HepG2 (cell line): Measurements from ENCODE around the gene PLSCR3. TPM values are rescaled to one million over a fixed set of nuclear protein-coding genes. Genes with fewer than 3 reads are reported as not detected.

Source experiments
- ATF3 ChIP-seq: sonication (generic); formaldehyde crosslinking; IDR thresholded peaks from 2 replicates; pipeline ENCODE4 v1.4.0; 2020; ENCODE audit warnings: missing genetic modification reagents
- ETV6 ChIP-seq: sonication (generic); formaldehyde crosslinking; conservative IDR thresholded peaks from 2 replicates; pipeline ENCODE4 v1.4.0; 2020; ENCODE audit warnings: missing genetic modification reagents
- HDAC2 ChIP-seq: sonication (generic); formaldehyde crosslinking; IDR thresholded peaks from 2 replicates; pipeline ENCODE4 v1.4.0; 2020; ENCODE audit warnings: missing genetic modification reagents
- IRF9 ChIP-seq: sonication (generic); formaldehyde crosslinking; IDR thresholded peaks from 2 replicates; pipeline ENCODE4 v1.8.0; 2022; ENCODE audit warnings: missing genetic modification reagents, mild to moderate bottlenecking, borderline replicate concordance
- KDM2A ChIP-seq: sonication (generic); formaldehyde crosslinking; IDR thresholded peaks from 2 replicates; pipeline ENCODE4 v1.4.0; 2020; ENCODE audit warnings: low read depth, missing genetic modification reagents, borderline replicate concordance
- KLF11 ChIP-seq: IDR thresholded peaks from 2 replicates; pipeline ENCODE4 v1.6.1; 2016; ENCODE audit warnings: missing compliant biosample characterization
- MAX ChIP-seq: IDR thresholded peaks from 2 replicates; pipeline ENCODE4 v1.6.1; 2012; ENCODE audit warnings: inconsistent platforms
- NCOA2 ChIP-seq: sonication (generic); formaldehyde crosslinking; IDR thresholded peaks from 2 replicates; pipeline ENCODE4 v1.8.0; 2022; ENCODE audit warnings: inconsistent platforms
- POLR2AphosphoS2 ChIP-seq: IDR thresholded peaks from 2 replicates; pipeline ENCODE4 v1.6.1; 2011; ENCODE audit warnings: low read depth, low read length, improper control_type of control experiment
- PRMT3 ChIP-seq: sonication (generic); formaldehyde crosslinking; IDR thresholded peaks from 2 replicates; pipeline ENCODE4 v1.8.1; 2022; ENCODE audit warnings: low read depth, mild to moderate bottlenecking, moderate library complexity, missing genetic modification reagents, borderline replicate concordance
- SCMH1 ChIP-seq: sonication (generic); formaldehyde crosslinking; IDR thresholded peaks from 2 replicates; pipeline ENCODE4 v1.9.0; 2021; ENCODE audit warnings: missing genetic modification reagents, mild to moderate bottlenecking, borderline replicate concordance
- SKI ChIP-seq: fragments of 450-650 bp; IDR thresholded peaks from one replicate; pipeline ENCODE4 v1.6.1; 2018; ENCODE audit warnings: mild to moderate bottlenecking; ENCODE audit not compliant: partially characterized antibody
- TBP ChIP-seq: sonication (generic); formaldehyde crosslinking; IDR thresholded peaks from 2 replicates; pipeline ENCODE4 v1.5.0; 2020; ENCODE audit warnings: missing genetic modification reagents
- ZFP36L2 ChIP-seq: sonication (generic); formaldehyde crosslinking; IDR thresholded peaks from 2 replicates; pipeline ENCODE4 v1.4.0; 2020; ENCODE audit warnings: missing genetic modification reagents
- ZNF205 ChIP-seq: IDR thresholded peaks from 2 replicates; pipeline ENCODE4 v1.6.1; 2018; ENCODE audit warnings: missing biosample characterization, missing genetic modification reagents
- ZNF329 ChIP-seq: sonication (generic); formaldehyde crosslinking; IDR thresholded peaks from 2 replicates; pipeline ENCODE4 v1.9.0; 2021; ENCODE audit warnings: low read depth, mild to moderate bottlenecking, missing genetic modification reagents
- ZNF44 ChIP-seq: sonication (generic); formaldehyde crosslinking; IDR thresholded peaks from 2 replicates; pipeline ENCODE4 v1.5.1; 2020; ENCODE audit warnings: mild to moderate bottlenecking, missing genetic modification reagents
- ZNF574 ChIP-seq: sonication (generic); formaldehyde crosslinking; IDR thresholded peaks from 2 replicates; pipeline ENCODE4 v1.4.0; 2020; ENCODE audit warnings: missing genetic modification reagents
- ZNF576 ChIP-seq: sonication (generic); formaldehyde crosslinking; IDR thresholded peaks from 2 replicates; pipeline ENCODE4 v1.4.0; 2020; ENCODE audit warnings: mild to moderate bottlenecking, missing genetic modification reagents
- ZNF616 ChIP-seq: sonication (generic); formaldehyde crosslinking; IDR thresholded peaks from 2 replicates; pipeline ENCODE4 v1.5.0; 2020; ENCODE audit warnings: low read depth, mild to moderate bottlenecking, missing genetic modification reagents
- ZNF720 ChIP-seq: sonication (generic); formaldehyde crosslinking; IDR thresholded peaks from 2 replicates; pipeline ENCODE4 v1.4.0; 2020; ENCODE audit warnings: missing genetic modification reagents
- ZNF740 ChIP-seq: sonication (generic); formaldehyde crosslinking; IDR thresholded peaks from 2 replicates; pipeline ENCODE4 v1.4.0; 2020; ENCODE audit warnings: missing genetic modification reagents
- ZNF747 ChIP-seq: sonication (generic); formaldehyde crosslinking; IDR thresholded peaks from 2 replicates; pipeline ENCODE4 v1.8.1; 2023; ENCODE audit warnings: missing genetic modification reagents, mild to moderate bottlenecking, borderline replicate concordance
- ZNF83 ChIP-seq: sonication (generic); formaldehyde crosslinking; IDR thresholded peaks from 2 replicates; pipeline ENCODE4 v1.4.0; 2020; ENCODE audit warnings: missing genetic modification reagents, mild to moderate bottlenecking, borderline replicate concordance
- polyA plus RNA-seq, 8 experiments: library from polyadenylated mRNA; depleted of rRNA in 3 of 8; stranded (reverse) in 7 of 8; unstranded in 1 of 8; fragments of >200 nt; fragmentation: Illumina TruSeq in 4 of 8; extraction: Trizol in 4 of 8; gene quantifications; 2 replicates each; pipeline versions ENCODE4 v1.2.1 to v1.2.3, GENCODE V29; 2011 to 2016; ENCODE audit warnings: low read depth in 4 of 8, missing spikeins in 1 of 8, mixed read lengths in 1 of 8; ENCODE audit not compliant: insufficient read depth in 1 of 8
- total RNA-seq, 5 experiments: library from RNA; depleted of rRNA; stranded (reverse); fragments of >200 nt; fragmentation: Illumina TruSeq; extraction: Trizol; gene quantifications; 2 replicates each; pipeline ENCODE4 v1.2.3, GENCODE V29; 2016; ENCODE audit warnings: low read depth in 1 of 5

Gene PLSCR3
- total and polyA plus RNA-seq, 2 of the 13 experiments (the other 11 are each of a cell fraction or from before 2014, with no cell fraction given): 5.6 to 6.2 TPM

- TF ChIP-seq ZNF44 (CRISPR knock-in tag) (no peak), ZNF576 (CRISPR knock-in tag) (no peak), ETV6 (CRISPR knock-in tag) (no peak), NCOA2 (CRISPR knock-in tag) (peak; percentile 19; the same call in 1 of the 2 replicates), HDAC2 (CRISPR knock-in tag) (peak; percentile 58; the same call in 1 of the 2 replicates), MAX (peak; percentile 41; the same call in 1 of the 2 replicates), ZNF205 (CRISPR knock-in tag) (peak; percentile 78; the same call in 1 of the 2 replicates), SKI (no peak), IRF9 (CRISPR knock-in tag) (no peak), ZNF616 (CRISPR knock-in tag) (no peak), ZNF747 (no peak), TBP (CRISPR knock-in tag) (no peak), KLF11 (no peak), ZNF83 (CRISPR knock-in tag) (no peak), ZFP36L2 (no peak), ZNF720 (no peak), ZNF740 (CRISPR knock-in tag) (0 out of 2 replicates have a peak, but pooled peaks have one; percentile 41), SCMH1 (CRISPR knock-in tag) (no peak), ZNF574 (peak; percentile 45; the same call in 1 of the 2 replicates), ATF3 (peak; percentile 43; the same call in 1 of the 2 replicates), ZNF329 (CRISPR knock-in tag) (no peak), PRMT3 (CRISPR knock-in tag) (no peak), KDM2A (peak; percentile 79), POLR2AphosphoS2 (no peak)
Measured at GRCh38 chr17:7356072-7356549, 38.2 kb downstream of the PLSCR3 start (continued).
